K562 (cell line): Measurements from ENCODE around the gene TUBB6. TPM values are rescaled to one million over a fixed set of nuclear protein-coding genes. Genes with fewer than 3 reads are reported as not detected.

ENCODE experiments used
- ATAC-seq: fragments of 200-7000 bp; cut with Tn5 transposase; 3 replicates; pipeline ENCODE4 v1.9.1; 2020; ENCODE audit warnings: moderate library complexity
- BruUV-seq: library from RNA; stranded (reverse); fragments of 400-500 nt; replicated peaks from 2 replicates; lab custom pipeline; 2021; lab: Mats Ljungman, UMichigan
- CTCF ChIA-PET: fragments of 300-600 bp; formaldehyde crosslinking; extraction: SDS; loops from one replicate; lab custom pipeline; 2021; ENCODE audit warnings: low intra/inter-chr PET ratio; lab: Yijun Ruan, JAX
- POLR2A ChIA-PET: fragments of 300-600, 350-650 bp; sonication (Branson Sonifier 250); formaldehyde crosslinking; extraction: SDS; loops from one replicate; lab custom pipeline; 2021; ENCODE audit warnings: antibody characterized with exemption, inconsistent platforms; lab: Yijun Ruan, JAX
- DNase-seq, 4 experiments: peaks; one replicate each; pipeline versions ENCODE4 v3.0.0 to v3.0.0-alpha.2; 2011 to 2018; ENCODE audit warnings: low spot score in 3 of 4, mixed read lengths in 3 of 4; ENCODE audit errors: extremely low read depth in 1 of 4
- FAIRE-seq: peaks from 2 replicates; lab custom pipeline; 2011; peaks lifted over from hg19 to GRCh38; lab: Jason Lieb, UNC
- H2AFZ ChIP-seq: 2 replicates; pipeline ENCODE4 v1.6.0; 2011; ENCODE audit warnings: low read depth, low read length, control low read depth, inconsistent platforms
- H3K27ac ChIP-seq: fragments of 200-600 bp; 3 replicates; pipeline ENCODE4 v1.8.0; 2011; ENCODE audit warnings: low read depth, mild to moderate bottlenecking, control low read depth, inconsistent platforms, low read length, moderate library complexity, mixed read lengths; ENCODE audit errors: extremely low read depth
- H3K27me3 ChIP-seq, 2 experiments: fragments of 300-600 bp in 1 of 2; 2 replicates in 1 of 2; 3 replicates in 1 of 2; pipeline versions ENCODE4 v1.6.0 to v1.8.0; 2011; ENCODE audit warnings: inconsistent platforms in 2 of 2, low read length in 2 of 2, mild to moderate bottlenecking in 1 of 2, mixed read lengths in 1 of 2, moderate library complexity in 1 of 2; ENCODE audit not compliant: control insufficient read depth in 2 of 2, insufficient read depth in 2 of 2
- H3K36me3 ChIP-seq: fragments of 300-600 bp; 3 replicates; pipeline ENCODE4 v1.8.0; 2011; ENCODE audit warnings: mild to moderate bottlenecking, low read length, inconsistent platforms; ENCODE audit not compliant: control insufficient read depth, insufficient read depth
- H3K4me1 ChIP-seq, 2 experiments: fragments of 200-600 bp in 1 of 2; replicated peaks in 1 of 2; 2 replicates in 1 of 2; 3 replicates in 1 of 2; pipeline versions ENCODE4 v1.5.1 to v1.8.0; 2011; ENCODE audit warnings: inconsistent platforms in 2 of 2, low read length in 2 of 2, mild to moderate bottlenecking in 1 of 2, mixed read lengths in 1 of 2, moderate library complexity in 1 of 2; ENCODE audit not compliant: control insufficient read depth in 2 of 2, insufficient read depth in 2 of 2
- H3K4me2 ChIP-seq: 2 replicates; pipeline ENCODE4 v1.6.1; 2011; ENCODE audit warnings: low read length, control low read depth, inconsistent platforms, mixed read lengths; ENCODE audit not compliant: insufficient read depth
- H3K4me3 ChIP-seq: fragments of 200-600 bp; sonication (generic), shearing (Covaris generic); 2 replicates; pipeline ENCODE4 v1.5.1; 2016; ENCODE audit warnings: control low read depth, inconsistent platforms
- H3K79me2 ChIP-seq: fragments of 200-600 bp; 3 replicates; pipeline ENCODE4 v1.8.0; 2011; ENCODE audit warnings: low read length, inconsistent platforms; ENCODE audit not compliant: control insufficient read depth, insufficient read depth
- H3K9ac ChIP-seq, 2 experiments: 2 replicates each; pipeline versions ENCODE4 v1.6.0 to v1.6.1; 2011; ENCODE audit warnings: low read depth in 2 of 2, low read length in 2 of 2, control low read depth in 1 of 2, inconsistent platforms in 1 of 2, mild to moderate bottlenecking in 1 of 2, mixed read lengths in 1 of 2; ENCODE audit not compliant: insufficient read depth in 1 of 2
- H3K9me1 ChIP-seq: one replicate; pipeline ENCODE4 v1.6.0; 2011; ENCODE audit warnings: inconsistent platforms, mild to moderate bottlenecking, low read length, moderate library complexity; ENCODE audit not compliant: control insufficient read depth, insufficient read depth
- H3K9me3 ChIP-seq: replicated peaks from 2 replicates; pipeline ENCODE4 v1.5.1; 2011; ENCODE audit warnings: low read depth, low read length, inconsistent platforms; ENCODE audit not compliant: control insufficient read depth, insufficient read depth
- H4K20me1 ChIP-seq: replicated peaks from 2 replicates; pipeline ENCODE4 v1.6.1; 2011; ENCODE audit warnings: low read length, inconsistent platforms, mixed read lengths; ENCODE audit not compliant: control insufficient read depth, insufficient read depth
- ASH1L ChIP-seq: fragments of 450-650 bp; IDR thresholded peaks from 2 replicates; pipeline ENCODE4 v1.6.1; 2018; ENCODE audit warnings: borderline replicate concordance, mild to moderate bottlenecking, low read depth; ENCODE audit not compliant: partially characterized antibody
- BCOR ChIP-seq: fragments of 450-650 bp; IDR thresholded peaks from 2 replicates; pipeline ENCODE4 v1.6.1; 2016
- HEY1 ChIP-seq: fragments of 250-450 bp; sonication (Bioruptor Pico); IDR thresholded peaks from 2 replicates; pipeline ENCODE4 v1.5.0; 2020; ENCODE audit warnings: mild to moderate bottlenecking, moderate library complexity, borderline replicate concordance
- HNRNPL ChIP-seq: fragments of 200-400 bp; formaldehyde crosslinking; IDR thresholded peaks from 2 replicates; pipeline ENCODE4 v1.6.1; 2017; ENCODE audit warnings: low read depth, mild to moderate bottlenecking, low read length
- WGBS: fragments of 100-300 bp; shearing (Covaris generic); methylation state at CpG from one replicate; pipeline ENCODE4 v1.1.6; 2016; ENCODE audit warnings: low coverage, mixed read lengths; ENCODE audit not compliant: insufficient coverage; ENCODE audit errors: missing lambda C conversion rate; 5-methylcytosine and 5-hydroxymethylcytosine counted together
- in situ Hi-C: fragments of 300-500 bp; cut with MboI; formaldehyde crosslinking; loops from 4 replicates; pipeline ENCODE4 v1.15.0; 2018; ENCODE audit warnings: inconsistent platforms, mixed read lengths
- intact Hi-C: fragments of 100-400 bp; cut with micrococcal nuclease; formaldehyde crosslinking; loops from 2 replicates; pipeline ENCODE4 v1.14.2; 2022
- polyA plus RNA-seq, 8 experiments: library from polyadenylated mRNA; depleted of rRNA in 4 of 8; stranded (reverse) in 5 of 8; unstranded in 3 of 8; fragments of >200 nt; fragmentation: Nextera tagmentation in 2 of 8; fragmentation: Illumina TruSeq in 1 of 8; extraction: Ambion mirVana in 2 of 8; extraction: Trizol in 1 of 8; gene quantifications; 2 replicates each; pipeline versions ENCODE4 v1.2.1 to v1.2.3, GENCODE V29; 2011 to 2014; ENCODE audit warnings: inconsistent platforms in 1 of 8, missing spikeins in 1 of 8
- total RNA-seq, 7 experiments: library from RNA; depleted of rRNA in 6 of 7; stranded (reverse); fragments of >200 nt in 6 of 7; fragmentation: Illumina TruSeq in 2 of 7; extraction: Trizol in 2 of 7; gene quantifications; 2 replicates each; pipeline versions ENCODE4 v1.2.1 to v1.2.3, GENCODE V29; 2011 to 2021; ENCODE audit warnings: low replicate concordance in 1 of 7
- TF ChIP-seq, protein P1 (sequence below): fragments of 450-650 bp; IDR thresholded peaks from 2 replicates; pipeline ENCODE4 v1.6.1; 2016; ENCODE audit warnings: borderline replicate concordance
- TF ChIP-seq, protein P2 (sequence below): fragments of 200-600 bp; sonication (generic); IDR thresholded peaks from one replicate; pipeline ENCODE4 v1.6.1; 2012; ENCODE audit warnings: mild to moderate bottlenecking, low read depth, low read length, inconsistent platforms

The TUBB6 gene
- total and polyA plus RNA-seq, 9 of the 15 experiments (the other 6 are each of a cell fraction or from before 2014, with no cell fraction given), result 43.9 to 404 (median 81.1) TPM

- WGBS, result 92% methylated on average over 11 of the region's 11 CpGs
- Histone ChIP-seq H3K9me1 (no peaks in the 10 kb centered on the region), H3K27ac (no peak overlapping the region; the same call in 2 of the 3 replicates), H3K9me3 (no peaks in the 10 kb centered on the region), H3K4me2 (no peak overlapping the region), H3K9ac (no peak overlapping the region), H3K36me3 (peaks cover 96% of the 10 kb centered on the region), H3K4me1 (peaks cover 3 to 23% of the 10 kb centered on the region in 2 experiments; a peak in 3 of 5 replicates), H3K4me3 (no peak overlapping the region), H3K27me3 (no peaks in the 10 kb centered on the region), H3K79me2 (peaks cover 46% of the 10 kb centered on the region), H2AFZ (no peak overlapping the region), H4K20me1 (peaks cover 6% of the 10 kb centered on the region; the same call in 1 of the 2 replicates)
- DNase-seq, result no peak
- intact Hi-C loops, result no loop called here
- ATAC-seq, result no peak
- no TSS peak for BruUV-seq
- no peak for FAIRE-seq
- ChIA-PET CTCF (no interaction called here), POLR2A (interaction anchor here (0.6 to 3.1 kb wide), 5 partner anchors 10 to 311 kb away, joined by 3 to 23 read pairs (median 3); partner anchors contain the start of gene AFG3L2)
- in situ Hi-C loops, result no loop called here
- TF ChIP-seq, protein P1, sequence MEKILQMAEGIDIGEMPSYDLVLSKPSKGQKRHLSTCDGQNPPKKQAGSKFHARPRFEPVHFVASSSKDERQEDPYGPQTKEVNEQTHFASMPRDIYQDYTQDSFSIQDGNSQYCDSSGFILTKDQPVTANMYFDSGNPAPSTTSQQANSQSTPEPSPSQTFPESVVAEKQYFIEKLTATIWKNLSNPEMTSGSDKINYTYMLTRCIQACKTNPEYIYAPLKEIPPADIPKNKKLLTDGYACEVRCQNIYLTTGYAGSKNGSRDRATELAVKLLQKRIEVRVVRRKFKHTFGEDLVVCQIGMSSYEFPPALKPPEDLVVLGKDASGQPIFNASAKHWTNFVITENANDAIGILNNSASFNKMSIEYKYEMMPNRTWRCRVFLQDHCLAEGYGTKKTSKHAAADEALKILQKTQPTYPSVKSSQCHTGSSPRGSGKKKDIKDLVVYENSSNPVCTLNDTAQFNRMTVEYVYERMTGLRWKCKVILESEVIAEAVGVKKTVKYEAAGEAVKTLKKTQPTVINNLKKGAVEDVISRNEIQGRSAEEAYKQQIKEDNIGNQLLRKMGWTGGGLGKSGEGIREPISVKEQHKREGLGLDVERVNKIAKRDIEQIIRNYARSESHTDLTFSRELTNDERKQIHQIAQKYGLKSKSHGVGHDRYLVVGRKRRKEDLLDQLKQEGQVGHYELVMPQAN, result no peak
- TF ChIP-seq HNRNPL (no peak), HEY1 (CRISPR knock-in tag) (no peak), BCOR (no peak), ASH1L (no peak)
- TF ChIP-seq, protein P2, sequence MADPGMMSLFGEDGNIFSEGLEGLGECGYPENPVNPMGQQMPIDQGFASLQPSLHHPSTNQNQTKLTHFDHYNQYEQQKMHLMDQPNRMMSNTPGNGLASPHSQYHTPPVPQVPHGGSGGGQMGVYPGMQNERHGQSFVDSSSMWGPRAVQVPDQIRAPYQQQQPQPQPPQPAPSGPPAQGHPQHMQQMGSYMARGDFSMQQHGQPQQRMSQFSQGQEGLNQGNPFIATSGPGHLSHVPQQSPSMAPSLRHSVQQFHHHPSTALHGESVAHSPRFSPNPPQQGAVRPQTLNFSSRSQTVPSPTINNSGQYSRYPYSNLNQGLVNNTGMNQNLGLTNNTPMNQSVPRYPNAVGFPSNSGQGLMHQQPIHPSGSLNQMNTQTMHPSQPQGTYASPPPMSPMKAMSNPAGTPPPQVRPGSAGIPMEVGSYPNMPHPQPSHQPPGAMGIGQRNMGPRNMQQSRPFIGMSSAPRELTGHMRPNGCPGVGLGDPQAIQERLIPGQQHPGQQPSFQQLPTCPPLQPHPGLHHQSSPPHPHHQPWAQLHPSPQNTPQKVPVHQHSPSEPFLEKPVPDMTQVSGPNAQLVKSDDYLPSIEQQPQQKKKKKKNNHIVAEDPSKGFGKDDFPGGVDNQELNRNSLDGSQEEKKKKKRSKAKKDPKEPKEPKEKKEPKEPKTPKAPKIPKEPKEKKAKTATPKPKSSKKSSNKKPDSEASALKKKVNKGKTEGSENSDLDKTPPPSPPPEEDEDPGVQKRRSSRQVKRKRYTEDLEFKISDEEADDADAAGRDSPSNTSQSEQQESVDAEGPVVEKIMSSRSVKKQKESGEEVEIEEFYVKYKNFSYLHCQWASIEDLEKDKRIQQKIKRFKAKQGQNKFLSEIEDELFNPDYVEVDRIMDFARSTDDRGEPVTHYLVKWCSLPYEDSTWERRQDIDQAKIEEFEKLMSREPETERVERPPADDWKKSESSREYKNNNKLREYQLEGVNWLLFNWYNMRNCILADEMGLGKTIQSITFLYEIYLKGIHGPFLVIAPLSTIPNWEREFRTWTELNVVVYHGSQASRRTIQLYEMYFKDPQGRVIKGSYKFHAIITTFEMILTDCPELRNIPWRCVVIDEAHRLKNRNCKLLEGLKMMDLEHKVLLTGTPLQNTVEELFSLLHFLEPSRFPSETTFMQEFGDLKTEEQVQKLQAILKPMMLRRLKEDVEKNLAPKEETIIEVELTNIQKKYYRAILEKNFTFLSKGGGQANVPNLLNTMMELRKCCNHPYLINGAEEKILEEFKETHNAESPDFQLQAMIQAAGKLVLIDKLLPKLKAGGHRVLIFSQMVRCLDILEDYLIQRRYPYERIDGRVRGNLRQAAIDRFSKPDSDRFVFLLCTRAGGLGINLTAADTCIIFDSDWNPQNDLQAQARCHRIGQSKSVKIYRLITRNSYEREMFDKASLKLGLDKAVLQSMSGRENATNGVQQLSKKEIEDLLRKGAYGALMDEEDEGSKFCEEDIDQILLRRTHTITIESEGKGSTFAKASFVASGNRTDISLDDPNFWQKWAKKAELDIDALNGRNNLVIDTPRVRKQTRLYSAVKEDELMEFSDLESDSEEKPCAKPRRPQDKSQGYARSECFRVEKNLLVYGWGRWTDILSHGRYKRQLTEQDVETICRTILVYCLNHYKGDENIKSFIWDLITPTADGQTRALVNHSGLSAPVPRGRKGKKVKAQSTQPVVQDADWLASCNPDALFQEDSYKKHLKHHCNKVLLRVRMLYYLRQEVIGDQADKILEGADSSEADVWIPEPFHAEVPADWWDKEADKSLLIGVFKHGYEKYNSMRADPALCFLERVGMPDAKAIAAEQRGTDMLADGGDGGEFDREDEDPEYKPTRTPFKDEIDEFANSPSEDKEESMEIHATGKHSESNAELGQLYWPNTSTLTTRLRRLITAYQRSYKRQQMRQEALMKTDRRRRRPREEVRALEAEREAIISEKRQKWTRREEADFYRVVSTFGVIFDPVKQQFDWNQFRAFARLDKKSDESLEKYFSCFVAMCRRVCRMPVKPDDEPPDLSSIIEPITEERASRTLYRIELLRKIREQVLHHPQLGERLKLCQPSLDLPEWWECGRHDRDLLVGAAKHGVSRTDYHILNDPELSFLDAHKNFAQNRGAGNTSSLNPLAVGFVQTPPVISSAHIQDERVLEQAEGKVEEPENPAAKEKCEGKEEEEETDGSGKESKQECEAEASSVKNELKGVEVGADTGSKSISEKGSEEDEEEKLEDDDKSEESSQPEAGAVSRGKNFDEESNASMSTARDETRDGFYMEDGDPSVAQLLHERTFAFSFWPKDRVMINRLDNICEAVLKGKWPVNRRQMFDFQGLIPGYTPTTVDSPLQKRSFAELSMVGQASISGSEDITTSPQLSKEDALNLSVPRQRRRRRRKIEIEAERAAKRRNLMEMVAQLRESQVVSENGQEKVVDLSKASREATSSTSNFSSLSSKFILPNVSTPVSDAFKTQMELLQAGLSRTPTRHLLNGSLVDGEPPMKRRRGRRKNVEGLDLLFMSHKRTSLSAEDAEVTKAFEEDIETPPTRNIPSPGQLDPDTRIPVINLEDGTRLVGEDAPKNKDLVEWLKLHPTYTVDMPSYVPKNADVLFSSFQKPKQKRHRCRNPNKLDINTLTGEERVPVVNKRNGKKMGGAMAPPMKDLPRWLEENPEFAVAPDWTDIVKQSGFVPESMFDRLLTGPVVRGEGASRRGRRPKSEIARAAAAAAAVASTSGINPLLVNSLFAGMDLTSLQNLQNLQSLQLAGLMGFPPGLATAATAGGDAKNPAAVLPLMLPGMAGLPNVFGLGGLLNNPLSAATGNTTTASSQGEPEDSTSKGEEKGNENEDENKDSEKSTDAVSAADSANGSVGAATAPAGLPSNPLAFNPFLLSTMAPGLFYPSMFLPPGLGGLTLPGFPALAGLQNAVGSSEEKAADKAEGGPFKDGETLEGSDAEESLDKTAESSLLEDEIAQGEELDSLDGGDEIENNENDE, result no peak
Measured at GRCh38 chr18:12362473-12363174, 54.6 kb downstream of the TUBB6 start.
